ENCODE measurements around the gene NDEL1. TPM values are rescaled to one million over a fixed set of nuclear protein-coding genes. Genes with fewer than 3 reads are reported as not detected.

NDEL1 gene
- total and polyA plus RNA-seq, 2 donors (not counting 3 experiments of a cell fraction or from before 2014, with no cell fraction given) = 60.0 to 87.4 TPM

DNA sequence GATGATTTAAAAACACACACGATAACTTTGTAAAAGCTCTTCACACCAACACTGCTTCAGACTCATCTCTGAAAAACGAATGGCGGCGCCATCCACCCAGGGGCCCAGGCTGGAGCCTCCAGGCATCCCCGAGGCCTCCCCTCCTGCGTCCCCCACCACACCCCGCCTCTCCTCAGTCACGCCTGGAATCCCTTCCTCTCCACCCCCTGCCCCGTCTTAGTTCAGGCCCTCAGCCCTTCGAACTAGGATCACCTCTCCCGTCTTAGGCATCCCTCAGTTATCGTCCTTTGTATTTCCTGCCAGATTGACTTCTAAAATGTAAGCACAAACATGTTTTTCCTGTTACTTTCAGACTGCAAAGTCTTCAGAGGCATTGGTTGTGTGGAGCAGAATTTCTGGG is 58.3 kb downstream of the NDEL1 start:
- Histone ChIP-seq H3K36me3 (ENCODE audit: control insufficient read depth in 2 of 2, extremely low read depth in 1 of 2, insufficient read depth in 2 of 2, low read length in 2 of 2) (peaks cover 15 to 62% of the 10 kb centered on the region in 2 experiments), H3K4me1 (ENCODE audit: control insufficient read depth, extremely low read depth, insufficient read depth, low read length) (no peaks in the 10 kb centered on the region), H3K9me1 (replicated peaks; ENCODE audit: control insufficient read depth, extremely low read depth, insufficient read depth, low read length) (no peaks in the 10 kb centered on the region), H3K9me3 (replicated peaks; ENCODE audit: control insufficient read depth, insufficient read depth, low read length) (no peaks in the 10 kb centered on the region), H3K79me2 (ENCODE audit: control insufficient read depth, insufficient read depth, low read length) (no peaks in the 10 kb centered on the region), H3K9ac (replicated peaks; ENCODE audit: extremely low read depth, insufficient read depth, low read length) (no peak overlapping the region), H3K27ac (ENCODE audit: insufficient read depth, low read depth, low read length) (no peak overlapping the region), H3K4me2 (ENCODE audit: insufficient read depth, low read length) (no peak overlapping the region), H2AFZ (ENCODE audit: low read depth, low read length) (no peak overlapping the region), H4K20me1 (replicated peaks; ENCODE audit: control insufficient read depth, extremely low read depth, insufficient read depth, low read length) (no peaks in the 10 kb centered on the region), H3K27me3 (ENCODE audit: control insufficient read depth in 2 of 2, insufficient read depth in 2 of 2, low read length in 2 of 2) (no peaks in the 10 kb centered on the region), H3K4me3 (replicated peaks in 1 of 3; ENCODE audit: insufficient read depth in 1 of 3, low read depth in 1 of 3, low read length in 3 of 3) (no peak overlapping the region)
- CTCF ChIA-PET = interaction anchor here (1.0 kb wide), 1 partner anchor 12 kb away, joined by 3 read pairs; no protein-coding TSS in a partner anchor
- BruUV-seq (replicated peaks) = no TSS peak
- intact Hi-C loops (cut with micrococcal nuclease) (no loop called here), dilution Hi-C loops (cut with MboI; ENCODE audit: extremely low pct_ligation_motif_present, low sequenced_read_pairs) (no loop called here)
- POLR2A ChIA-PET = no interaction called here
- TF ChIP-seq JUN (IDR thresholded peaks at IDR 0.05; ENCODE audit: borderline replicate concordance, insufficient read depth, insufficient read length, low read depth) (no peak), EZH2 (IDR thresholded peaks at IDR 0.05; ENCODE audit: borderline replicate concordance, low read depth, low read length, severe bottlenecking) (no peak), MYC (IDR thresholded peaks at IDR 0.05; ENCODE audit: low read depth, low read length) (no peak), POLR2AphosphoS5 (IDR thresholded peaks at IDR 0.05; ENCODE audit: insufficient read depth, low read depth, low read length) (no peak)
- TF ChIP-seq, protein P1, sequence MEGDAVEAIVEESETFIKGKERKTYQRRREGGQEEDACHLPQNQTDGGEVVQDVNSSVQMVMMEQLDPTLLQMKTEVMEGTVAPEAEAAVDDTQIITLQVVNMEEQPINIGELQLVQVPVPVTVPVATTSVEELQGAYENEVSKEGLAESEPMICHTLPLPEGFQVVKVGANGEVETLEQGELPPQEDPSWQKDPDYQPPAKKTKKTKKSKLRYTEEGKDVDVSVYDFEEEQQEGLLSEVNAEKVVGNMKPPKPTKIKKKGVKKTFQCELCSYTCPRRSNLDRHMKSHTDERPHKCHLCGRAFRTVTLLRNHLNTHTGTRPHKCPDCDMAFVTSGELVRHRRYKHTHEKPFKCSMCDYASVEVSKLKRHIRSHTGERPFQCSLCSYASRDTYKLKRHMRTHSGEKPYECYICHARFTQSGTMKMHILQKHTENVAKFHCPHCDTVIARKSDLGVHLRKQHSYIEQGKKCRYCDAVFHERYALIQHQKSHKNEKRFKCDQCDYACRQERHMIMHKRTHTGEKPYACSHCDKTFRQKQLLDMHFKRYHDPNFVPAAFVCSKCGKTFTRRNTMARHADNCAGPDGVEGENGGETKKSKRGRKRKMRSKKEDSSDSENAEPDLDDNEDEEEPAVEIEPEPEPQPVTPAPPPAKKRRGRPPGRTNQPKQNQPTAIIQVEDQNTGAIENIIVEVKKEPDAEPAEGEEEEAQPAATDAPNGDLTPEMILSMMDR (IDR thresholded peaks at IDR 0.05; ENCODE audit: extremely low read depth in 1 of 2, insufficient read depth in 1 of 2, low read depth in 1 of 2, low read length in 2 of 2) = no peak
- FAIRE-seq = no peak
- no peak for DNase-seq (ENCODE audit: low read depth, low spot score)
